ENCODE measurements around the gene SYCP2L.
"Not testable (repeated sequence)": the region's sequence is repeated elsewhere in the genome, so short reads cannot be mapped to it uniquely, and the experiment has no call there.

The SYCP2L gene

DNA sequence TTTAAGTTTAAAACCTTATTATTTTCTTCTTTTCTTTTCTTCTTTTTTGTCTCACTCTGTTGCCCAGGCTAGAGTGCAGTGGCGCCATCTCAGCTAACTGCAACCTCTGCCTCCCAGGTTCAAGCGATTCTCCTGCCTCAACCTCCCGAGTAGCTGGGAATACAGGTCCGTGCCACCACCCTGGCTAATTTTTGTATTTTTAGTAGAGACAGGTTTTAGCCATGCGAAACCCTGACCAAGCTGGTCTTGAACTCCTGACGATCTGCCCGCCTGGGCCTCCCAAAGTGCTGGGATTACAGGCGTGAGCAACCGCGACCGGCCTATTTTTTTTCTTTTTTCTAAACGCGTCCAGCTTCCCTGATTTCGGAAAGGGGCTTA, 4.6 kb upstream of the SYCP2L start:
- not testable (repeated sequence) for DNase-seq

DNA sequence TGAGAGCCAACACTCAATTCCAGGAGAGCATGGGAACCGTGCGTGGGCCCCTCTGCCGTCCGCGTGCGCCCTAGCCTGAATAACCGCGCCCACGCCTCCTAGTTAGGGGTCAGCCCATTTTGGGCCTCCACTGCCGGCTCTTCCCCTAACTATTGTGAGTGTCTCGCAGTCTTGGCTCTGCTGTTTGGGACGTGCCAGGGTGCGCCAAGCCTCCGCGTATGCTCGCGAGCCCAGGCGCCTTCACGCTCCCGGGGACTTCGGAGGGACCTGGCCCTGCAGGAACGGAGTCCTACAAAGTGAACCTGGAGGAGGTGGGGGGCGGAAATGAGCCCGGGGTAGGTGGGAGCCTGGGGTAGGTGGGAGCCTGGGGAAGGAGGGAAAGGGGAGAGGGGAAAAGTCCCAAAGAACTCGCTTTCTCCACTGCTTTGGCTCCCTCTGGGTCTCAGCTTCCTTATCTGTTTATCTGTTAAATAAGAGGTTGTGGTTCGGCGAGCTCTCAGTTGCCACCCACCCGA, 4.1 kb upstream of the SYCP2L start:
- no peak for DNase-seq

DNA sequence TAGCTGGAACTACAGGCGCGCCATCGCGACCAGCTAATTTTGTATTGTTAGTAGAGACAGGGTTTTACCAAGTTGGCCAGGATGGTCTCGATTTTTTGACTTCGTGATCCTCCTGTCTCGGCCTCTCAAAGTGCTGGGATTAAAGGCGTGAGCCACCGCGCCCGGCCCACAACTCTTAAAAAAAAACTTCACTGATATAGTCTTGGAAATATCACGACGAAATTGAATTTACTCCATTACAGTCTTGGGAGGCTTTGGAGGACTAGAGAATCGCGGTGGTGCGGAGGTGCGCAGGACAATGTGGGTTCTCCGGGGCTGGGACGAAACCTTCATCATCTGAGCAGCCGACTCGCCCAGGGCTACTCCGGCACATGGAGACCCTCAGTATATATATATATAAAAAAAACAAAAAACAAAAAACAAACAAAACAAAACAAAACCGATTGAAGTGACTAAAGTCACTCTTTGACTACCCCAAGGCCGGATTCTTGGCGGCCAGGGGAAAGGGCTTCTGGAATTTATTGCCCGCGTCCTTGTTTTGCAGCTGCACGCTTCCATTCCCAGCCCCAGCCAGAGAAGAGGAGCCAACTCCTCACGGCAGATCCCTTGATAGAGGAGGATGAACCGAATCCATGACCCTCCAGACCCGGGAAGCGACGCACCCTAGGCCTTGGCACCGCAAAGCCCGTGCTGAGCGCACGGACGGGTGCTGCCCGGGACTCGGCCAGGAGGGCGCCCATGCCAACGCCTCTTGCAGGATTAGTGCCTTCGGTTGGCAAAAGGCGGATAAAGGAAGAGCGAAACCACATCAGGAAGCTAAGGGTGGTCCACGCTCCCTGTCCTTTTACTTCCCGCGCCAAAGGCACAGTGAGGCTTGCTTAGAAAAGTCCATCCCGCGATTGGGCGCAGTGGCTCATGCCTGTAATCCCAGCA, 3.3 kb upstream of the SYCP2L start:
- no peak for DNase-seq

DNA sequence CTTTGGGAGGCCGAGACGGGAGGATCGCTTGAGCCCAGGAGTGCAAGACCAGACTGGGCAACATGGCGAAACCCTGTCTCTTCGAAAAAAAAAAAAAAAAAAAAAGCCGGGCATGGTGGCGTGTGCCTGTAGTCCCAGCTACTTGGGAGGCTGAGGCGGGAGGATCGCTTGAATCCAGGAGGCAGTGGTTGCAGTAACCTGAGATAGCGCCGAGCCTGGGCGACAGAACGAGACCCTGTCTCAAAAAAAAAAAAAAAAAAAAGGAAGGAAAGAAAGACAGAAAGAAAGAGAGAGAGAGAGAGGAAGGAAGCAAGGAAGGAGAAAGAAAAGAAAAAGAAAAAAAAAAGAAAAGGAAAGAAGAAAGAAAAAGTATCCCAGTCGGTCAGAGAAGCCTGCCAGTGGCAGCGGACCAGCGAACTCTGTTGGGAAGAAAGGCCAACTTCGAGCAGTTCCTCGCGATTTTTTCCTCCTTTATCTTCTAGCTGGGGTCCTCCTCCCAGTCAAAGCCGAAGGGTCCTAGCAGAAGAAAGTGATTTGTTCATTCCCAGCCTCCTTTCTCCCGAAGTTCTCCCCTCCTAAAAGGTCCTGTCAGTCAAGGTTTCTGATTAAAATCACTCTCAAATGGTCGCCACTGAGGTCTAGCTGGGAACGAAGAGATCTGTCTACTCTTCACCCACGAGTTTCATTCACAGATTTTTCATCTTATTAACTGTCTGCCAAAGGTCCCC, 2.4 kb upstream of the SYCP2L start:
- no peak for DNase-seq

DNA sequence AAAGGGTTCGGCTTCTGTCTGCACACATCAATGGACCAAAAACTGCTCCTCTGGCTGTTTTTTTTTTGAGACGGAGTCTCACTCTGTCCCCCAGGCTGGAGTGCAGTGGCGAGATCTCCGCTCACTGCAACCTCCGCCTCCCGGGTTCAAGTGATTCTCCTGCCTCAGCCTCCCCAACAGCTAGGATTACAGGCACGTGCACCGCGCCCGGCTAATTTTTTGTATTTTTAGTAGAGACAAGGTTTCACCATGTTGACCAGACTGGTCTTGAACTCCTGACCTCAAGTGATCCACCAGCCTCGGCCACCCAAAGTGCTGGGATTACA, 524 bp upstream of the SYCP2L start:
- not testable (repeated sequence) for DNase-seq

DNA sequence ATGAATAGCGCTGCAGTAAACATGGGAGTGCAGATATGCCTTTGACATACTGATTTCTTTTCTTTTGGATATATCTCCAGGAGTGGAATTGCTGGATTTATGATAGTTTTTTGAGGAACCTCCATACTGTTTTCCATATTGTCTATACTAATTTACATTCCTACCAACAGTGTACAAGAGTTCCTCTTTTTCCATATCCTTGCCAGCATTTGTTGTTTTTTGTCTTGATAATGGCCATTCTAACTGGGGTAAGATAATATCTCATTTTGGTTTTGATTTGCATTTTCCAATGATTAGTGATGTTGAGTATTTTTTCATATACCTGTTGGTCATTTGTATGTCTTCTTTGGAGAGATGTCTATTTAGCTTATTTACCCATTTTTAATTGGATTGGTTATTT, 3.3 kb downstream of the SYCP2L start:
- no peak for DNase-seq

DNA sequence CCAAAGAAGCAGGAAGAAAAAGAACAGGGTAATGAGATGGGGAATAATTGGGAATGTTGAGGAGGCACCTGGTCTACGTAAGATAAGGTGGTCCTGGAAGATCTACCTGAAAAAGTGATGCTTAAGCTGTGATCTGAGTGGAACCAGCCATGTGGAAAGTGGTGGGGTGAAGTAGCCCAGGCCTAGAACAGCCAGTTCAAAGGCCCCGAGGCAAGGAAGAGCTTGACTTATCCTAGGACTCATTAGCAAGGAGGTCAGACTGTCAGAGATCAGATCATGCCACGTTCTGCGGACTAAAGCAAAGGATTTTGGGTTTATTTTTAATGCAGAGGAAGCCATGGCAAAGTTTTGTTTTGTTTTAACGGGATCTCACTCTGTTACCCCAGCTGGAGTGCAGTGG, 5.1 kb downstream of the SYCP2L start:
- DNase-seq, result no peak

DNA sequence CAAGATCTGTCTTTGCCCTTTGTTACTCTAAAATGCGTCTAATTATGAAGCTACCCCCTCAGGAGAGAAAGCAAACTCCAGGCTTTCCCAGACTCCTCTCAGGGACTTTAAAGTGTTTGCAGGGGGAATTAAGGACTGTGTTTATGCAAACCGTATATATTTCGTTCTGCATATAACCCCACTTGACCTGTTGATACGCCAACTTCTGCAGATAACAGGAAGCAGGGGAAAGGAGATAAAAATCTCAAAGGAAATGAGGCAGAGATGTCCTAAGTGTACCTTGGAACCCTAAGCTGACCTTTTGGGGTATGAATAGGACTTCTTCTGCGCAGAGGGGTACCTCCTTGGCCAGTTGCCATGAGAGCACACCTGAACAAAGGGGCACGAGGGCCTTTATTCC, 8.1 kb downstream of the SYCP2L start:
- no peak for DNase-seq

DNA sequence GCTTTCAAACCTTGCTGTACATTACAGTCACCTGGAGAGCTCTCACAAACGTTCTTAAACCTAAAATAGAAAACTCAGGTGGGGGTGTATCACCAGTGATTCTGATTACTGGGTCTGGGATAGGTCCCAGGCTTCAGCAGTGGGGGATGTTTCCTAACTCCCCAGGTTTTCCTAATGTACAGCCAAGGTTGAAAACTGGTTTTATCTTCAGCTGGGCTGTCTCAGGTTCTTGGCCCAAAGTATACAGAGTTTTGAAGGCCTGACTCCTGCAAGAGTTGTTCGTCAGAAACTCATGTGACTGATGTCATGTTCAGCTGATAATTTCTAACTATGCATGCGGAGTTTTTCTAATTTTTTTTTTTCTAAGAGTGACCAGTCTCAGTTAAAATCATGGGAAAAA, 9.8 kb downstream of the SYCP2L start:
- DNase-seq, result no peak

DNA sequence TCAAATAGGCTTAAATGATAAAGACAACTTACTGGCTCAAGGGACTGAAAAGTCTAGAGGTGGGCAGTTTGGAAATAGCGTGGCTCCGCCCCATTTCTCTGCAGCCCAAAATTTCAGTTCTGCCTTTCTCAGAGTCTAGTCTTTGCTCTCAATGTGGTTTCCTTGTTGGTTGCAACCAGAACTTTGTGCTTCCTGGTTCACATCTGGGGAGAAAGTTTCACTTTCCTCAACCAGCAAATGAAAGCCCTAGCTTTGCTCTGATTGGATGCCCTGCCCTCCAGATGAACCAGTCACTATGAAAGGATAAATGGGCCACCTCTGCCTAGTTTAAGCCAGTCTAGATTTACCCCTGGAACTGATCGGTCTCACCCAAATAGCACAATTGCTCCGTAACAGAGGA, 14.9 kb downstream of the SYCP2L start:
- peak; percentile 10 for DNase-seq

DNA sequence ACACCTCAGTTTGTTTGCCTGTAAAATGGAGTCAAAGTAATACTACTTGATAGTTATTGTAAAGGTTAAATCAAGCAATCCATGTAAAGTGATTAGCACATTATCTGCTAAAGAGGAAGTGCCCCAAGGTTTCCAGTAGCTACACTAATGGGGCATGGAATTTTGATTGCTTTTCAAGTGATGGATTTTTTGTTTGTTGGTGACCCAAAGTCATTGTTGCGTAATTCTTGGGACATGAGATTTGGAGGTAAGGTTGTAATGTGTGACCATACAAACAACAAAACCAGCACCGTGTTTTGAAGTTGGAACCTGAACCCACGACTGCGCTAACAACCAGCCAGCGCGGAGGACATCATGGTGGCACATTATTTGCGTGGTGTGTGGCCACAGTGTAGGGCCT, 17.2 kb downstream of the SYCP2L start:
- no peak for DNase-seq

DNA sequence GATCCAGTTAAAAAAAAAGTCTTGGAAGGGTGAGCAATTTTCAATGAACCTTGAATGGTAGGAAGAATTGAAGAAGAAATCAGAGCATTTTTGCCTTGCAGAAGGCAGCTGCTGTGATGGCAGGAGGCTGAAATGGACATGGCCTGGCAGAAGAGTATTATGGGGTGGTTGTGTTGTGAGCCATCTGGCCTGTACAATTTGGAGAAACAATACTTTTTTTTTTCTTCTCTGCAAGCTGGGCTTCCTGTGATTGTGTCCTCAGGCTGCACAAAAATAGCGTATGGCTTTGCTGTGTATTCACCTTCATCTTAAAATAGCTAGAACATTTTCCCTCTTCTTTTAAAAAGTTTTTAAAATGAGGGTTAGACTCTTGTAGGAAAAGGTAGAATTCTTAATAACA, 21.4 kb downstream of the SYCP2L start:
- DNase-seq, result no peak

DNA sequence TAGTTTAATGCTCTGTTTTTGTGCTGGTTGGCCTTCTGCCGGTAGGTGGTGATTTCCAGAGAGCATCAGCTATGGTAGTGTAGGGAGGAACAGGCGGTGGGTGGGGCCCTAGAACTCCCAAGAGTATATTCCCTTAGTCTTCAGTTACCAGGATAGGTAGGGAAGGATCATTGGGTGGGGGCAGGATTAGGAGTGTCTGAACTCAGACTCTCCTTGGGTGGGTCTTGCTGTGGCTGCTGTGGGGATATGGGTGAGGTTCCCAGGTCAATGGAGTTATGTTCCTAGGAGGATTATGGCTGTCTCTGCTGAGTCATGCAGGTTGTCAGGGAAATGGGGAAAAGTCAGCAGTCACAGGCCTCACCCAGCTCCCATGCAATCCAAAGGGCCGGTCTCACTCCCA, 32.7 kb downstream of the SYCP2L start:
- DNase-seq, result not testable (repeated sequence)

DNA sequence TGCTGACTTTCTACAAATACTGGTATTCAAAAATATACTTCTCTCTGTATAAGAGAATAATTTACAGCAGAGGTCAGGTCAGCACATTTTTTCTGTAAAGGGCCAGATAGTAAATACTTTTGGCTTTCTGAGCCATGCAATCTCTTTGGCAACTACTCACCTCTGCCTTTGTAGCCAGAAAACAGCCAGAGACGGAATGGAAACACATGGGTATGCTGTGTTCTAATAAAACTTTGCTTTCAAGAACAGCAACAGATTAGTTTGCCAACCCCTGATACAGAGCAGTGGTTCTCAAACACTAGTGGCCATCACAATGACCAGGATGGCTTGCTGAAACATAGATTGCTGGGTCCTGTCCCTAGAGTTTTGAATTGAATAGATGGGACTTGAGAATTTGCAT, 46.3 kb downstream of the SYCP2L start:
- no peak for DNase-seq

DNA sequence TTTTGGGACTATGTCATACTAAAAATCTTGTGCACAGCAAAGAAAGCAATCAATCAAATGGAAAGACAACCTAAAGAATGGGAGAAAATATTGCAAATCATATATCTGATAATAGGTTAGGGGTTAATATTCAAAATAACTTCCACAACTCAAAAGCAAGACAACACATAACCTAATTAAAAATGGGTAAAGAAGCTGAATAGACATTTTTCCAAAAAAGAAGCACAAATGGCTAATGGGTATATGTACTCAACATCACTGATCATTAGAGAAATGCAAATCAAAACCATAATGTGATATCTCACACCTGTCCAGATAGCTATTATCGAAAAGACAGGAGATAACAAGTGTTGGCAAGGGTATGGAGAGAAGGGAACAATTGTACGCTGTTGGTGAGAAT, 53.0 kb downstream of the SYCP2L start:
- DNase-seq, result no peak

DNA sequence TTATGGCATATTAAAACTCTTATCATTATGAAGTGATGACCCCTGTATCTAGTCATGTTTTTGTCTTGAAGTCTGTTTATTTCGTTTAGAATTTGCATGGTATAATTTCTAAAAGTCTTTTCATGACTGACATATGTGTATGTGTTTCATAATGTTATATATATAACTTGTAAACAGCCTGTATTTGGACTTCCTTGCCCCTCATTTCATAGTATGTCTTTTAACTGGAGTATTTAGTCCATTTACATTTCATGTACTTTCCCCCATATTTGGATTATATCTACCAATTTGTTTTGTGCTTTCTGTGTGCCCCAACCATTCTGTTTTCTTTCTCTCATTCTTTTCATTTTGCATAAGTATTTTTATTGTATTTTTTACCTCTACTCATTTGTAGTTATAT, 59.0 kb downstream of the SYCP2L start:
- no peak for DNase-seq

DNA sequence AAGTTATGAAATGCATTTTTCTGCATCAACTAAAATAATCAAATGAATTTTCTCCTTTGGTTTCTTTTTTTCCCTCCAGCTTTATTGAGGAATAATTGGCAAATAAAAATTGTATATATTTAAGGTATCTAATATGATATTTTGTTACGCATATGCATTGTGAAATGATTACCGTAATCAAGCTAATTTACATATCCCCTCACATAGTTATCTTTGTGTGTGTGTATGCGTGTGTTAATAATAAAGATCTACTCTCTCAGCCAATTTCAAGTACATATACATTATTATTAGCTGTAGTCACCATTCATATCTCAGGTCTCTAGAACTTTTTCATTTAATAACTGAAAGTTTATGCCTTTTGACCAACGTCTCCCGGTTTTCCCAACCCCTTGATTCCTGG, 61.1 kb downstream of the SYCP2L start:
- no peak for DNase-seq

DNA sequence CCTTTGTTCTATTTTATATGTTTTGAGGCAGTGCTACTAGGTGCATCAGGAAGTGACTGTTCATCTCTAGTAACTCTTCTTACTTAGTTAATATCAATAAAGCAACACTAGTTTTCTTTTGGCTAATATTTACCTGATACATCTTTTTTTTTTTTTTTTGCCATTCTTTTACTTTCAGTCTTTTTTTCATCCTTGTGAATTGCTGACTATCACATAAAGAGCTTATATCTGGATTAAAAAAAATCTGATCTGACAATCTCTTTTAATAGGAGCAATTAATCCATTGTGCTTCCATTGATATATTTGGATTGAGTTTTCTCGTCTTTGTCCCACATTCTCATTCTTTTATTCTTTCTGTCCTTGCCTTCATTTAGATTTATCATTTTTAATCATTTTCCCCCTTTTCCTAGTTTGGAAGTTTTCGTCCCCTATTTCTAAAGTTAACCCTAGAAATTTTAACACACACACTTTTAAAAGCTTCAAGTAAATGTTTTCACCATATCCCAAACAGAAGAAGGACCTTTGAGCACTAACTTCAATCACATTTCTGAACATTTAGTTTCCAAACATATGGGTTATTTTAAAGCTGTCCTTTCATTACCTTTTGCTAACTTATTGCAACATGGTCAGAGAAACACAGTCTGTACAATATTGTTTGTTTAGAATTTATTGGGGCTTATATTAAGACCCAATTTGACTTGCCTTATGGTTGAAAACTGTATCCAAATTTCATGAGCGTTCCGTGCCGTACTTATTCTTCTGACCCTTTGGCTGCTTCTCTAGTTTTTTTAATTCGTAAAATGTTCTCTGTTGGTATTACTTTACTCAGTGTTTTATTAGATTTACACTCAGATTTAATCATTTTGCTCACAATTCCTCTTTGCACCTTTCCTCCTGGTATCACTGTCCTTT, 63.0 kb downstream of the SYCP2L start:
- DNase-seq, result no peak

DNA sequence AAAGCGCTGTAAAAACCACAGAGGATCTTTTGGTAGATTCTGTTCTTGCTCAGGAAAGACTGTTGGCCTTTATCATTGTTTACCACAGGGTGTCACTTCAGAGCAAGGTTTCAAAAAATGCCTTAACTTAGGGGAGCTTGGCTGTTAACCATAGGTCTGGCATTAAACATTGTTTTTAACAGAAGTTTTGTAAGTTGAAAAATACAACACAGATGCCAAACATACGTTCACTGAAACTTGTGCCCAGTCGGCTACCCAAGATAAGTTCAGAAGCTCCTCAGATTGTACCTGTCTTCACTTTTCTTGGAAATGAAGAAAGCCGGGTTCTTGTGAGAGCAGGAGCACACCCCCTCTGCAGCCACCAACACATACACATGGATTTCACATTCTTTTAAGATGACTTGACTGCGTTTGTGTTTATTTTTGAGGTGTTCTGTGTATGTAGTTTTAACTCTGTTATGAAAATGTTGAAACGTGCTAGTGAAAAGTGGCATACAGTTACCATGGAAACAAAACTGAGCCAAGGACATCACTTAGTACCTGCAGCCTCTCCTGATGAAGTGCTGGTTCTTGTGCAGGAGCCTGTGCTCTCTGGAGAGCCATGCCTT, 64.9 kb downstream of the SYCP2L start:
- DNase-seq, result peak; percentile 14

DNA sequence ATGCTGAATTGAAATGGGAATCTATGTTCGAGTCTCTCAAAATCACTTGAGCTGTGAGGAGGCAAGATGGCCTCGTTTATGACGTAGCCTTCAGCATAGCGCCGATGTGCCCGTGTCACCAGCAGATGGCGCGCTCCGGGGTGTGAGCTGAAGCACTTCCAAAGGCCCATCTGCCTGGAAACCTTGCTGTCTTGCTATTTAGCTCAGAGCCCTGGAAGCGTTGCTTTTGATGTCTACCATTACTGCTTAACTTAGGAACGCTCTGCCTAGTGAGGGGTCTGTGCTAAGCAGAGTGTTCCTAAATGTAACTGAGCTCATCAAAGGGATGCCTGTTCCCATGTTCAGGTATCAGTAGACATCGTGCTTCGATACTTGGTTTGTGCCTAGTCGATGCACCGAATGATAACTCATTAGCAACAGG, 67.7 kb downstream of the SYCP2L start:
- DNase-seq, result peak; percentile 78

DNA sequence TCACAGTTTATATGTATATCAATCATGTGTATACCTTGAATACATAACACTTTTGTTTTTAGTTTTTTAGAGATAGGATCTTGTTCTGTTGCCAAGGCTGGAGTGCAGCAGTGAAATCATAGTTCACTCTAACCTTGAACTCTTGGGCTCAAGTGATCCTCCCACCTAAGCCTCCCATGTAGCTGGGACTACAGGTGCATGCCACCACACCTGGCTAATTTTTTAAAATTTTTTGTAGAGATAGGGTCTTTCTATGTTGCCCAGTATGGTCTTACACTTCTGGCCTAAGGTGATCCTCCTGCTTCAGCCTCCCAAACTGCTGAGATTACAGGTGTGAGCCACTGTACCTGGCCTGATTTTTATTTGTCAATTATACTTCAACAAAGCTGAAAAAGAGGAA, 69.9 kb downstream of the SYCP2L start:
- DNase-seq, result no peak

DNA sequence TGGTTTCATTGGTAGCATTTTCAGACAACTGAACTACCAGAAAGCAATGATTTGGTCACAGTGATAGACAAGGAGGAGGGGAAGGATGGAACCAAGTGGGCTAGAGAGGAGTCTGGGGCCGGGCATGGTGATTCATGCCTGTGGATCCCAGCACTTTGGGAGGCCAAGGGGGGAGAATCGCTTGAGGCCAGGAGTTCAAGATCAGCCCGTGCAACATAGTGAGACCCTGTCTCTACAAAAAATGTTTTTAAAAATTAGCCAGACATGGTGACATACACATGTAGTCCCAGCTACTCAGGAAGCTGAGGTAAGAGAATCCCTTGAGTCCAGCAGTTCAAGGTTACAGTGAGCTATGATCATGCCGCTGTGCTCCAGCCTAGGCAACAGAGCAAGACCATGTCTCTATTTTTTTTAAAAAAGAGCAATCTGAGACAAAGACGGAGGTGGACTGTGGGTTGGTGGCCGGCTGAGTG, 70.6 kb downstream of the SYCP2L start:
- no peak for DNase-seq

DNA sequence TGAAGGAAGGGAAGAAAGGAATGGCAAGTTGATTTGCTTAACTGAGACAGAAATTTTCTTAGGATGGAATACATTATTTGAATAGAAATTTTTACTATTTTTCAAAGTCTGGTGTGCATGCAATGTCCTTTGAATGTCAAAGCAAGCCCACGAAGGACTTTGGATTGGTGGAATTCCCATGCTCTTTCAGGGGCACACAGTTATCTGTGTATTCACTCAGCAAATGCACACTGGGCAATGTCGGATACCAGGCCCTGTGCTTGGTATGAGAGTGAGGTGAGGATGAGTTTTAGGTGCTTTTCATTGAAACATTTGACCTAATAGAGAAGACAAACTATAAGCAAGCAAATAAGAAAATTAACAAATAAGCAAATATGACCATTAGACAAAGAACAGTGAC, 73.3 kb downstream of the SYCP2L start:
- no peak for DNase-seq

Data from activated CD4-positive, alpha-beta T cell treated with anti-CD3 and anti-CD28 coated beads, Interleukin-10, Interleukin-2, amounts not matched to agents 100 ng/mL and 50 ng/mL, durations not matched to agents 16 hours and 8 hours (primary cell).